OCI-LY7 (cell line): ENCODE results near the gene MEIS2. TPM values are rescaled to one million over a fixed set of nuclear protein-coding genes. Genes with fewer than 3 reads are reported as not detected.

Experiments
- BruUV-seq: library from RNA; stranded (reverse); fragments of 400-500 nt; replicated peaks from 2 replicates; lab custom pipeline; 2021; lab: Mats Ljungman, UMichigan
- CTCF ChIA-PET: fragments of 300-600 bp; sonication (Branson Sonifier 250); formaldehyde crosslinking; loops from one replicate; lab custom pipeline; 2022; ENCODE audit warnings: antibody characterized with exemption; ENCODE audit not compliant: unreplicated experiment; lab: Charles Lee
- POLR2A ChIA-PET: fragments of 300-600 bp; sonication (Branson Sonifier 250); formaldehyde crosslinking; loops from one replicate; lab custom pipeline; 2022; ENCODE audit warnings: antibody characterized with exemption; lab: Charles Lee
- DNase-seq: peaks from one replicate; pipeline ENCODE4 v3.0.0-alpha.2; 2015; ENCODE audit warnings: low spot score
- H2AFZ ChIP-seq: fragments of 200-600 bp; sonication (generic), shearing (Covaris generic); 2 replicates; pipeline ENCODE4 v1.6.1; 2014; ENCODE audit warnings: mild to moderate bottlenecking, antibody characterized with exemption, low read length, moderate library complexity
- H3K27ac ChIP-seq: fragments of 200-600 bp; sonication (generic); 2 replicates; pipeline ENCODE4 v1.5.1; 2014; ENCODE audit warnings: mixed run types, low read depth, mild to moderate bottlenecking, moderate library complexity, low read length, inconsistent platforms; ENCODE audit not compliant: poor library complexity, severe bottlenecking
- H3K36me3 ChIP-seq: fragments of 200-600 bp; sonication (generic); 2 replicates; pipeline ENCODE4 v1.6.1; 2014; ENCODE audit warnings: mild to moderate bottlenecking, antibody characterized with exemption, low read length, moderate library complexity, mixed read lengths; ENCODE audit not compliant: insufficient read depth
- H3K4me1 ChIP-seq: fragments of 200-600 bp; sonication (generic); 2 replicates; pipeline ENCODE4 v1.5.1; 2014; ENCODE audit warnings: mild to moderate bottlenecking, low read length; ENCODE audit not compliant: insufficient read depth, poor library complexity, severe bottlenecking
- H3K4me2 ChIP-seq: fragments of 200-600 bp; sonication (generic); 2 replicates; pipeline ENCODE4 v1.6.1; 2014; ENCODE audit warnings: mild to moderate bottlenecking, low read length
- H3K4me3 ChIP-seq: fragments of 200-600 bp; sonication (generic); 2 replicates; pipeline ENCODE4 v1.5.1; 2014; ENCODE audit warnings: mild to moderate bottlenecking, low read depth, low read length; ENCODE audit not compliant: poor library complexity, severe bottlenecking
- H3K79me2 ChIP-seq: fragments of 200-600 bp; sonication (generic); 2 replicates; pipeline ENCODE4 v1.6.1; 2016; ENCODE audit warnings: low read depth, mild to moderate bottlenecking, low read length, moderate library complexity, mixed read lengths; ENCODE audit not compliant: insufficient read depth
- H3K9me2 ChIP-seq: fragments of 200-600 bp; sonication (generic); 2 replicates; pipeline ENCODE4 v1.6.1; 2016; ENCODE audit warnings: mild to moderate bottlenecking, low read length, mixed read lengths; ENCODE audit not compliant: insufficient read depth
- H3K9me3 ChIP-seq: fragments of 200-600 bp; sonication (generic); 2 replicates; pipeline ENCODE4 v1.6.1; 2014; ENCODE audit warnings: mild to moderate bottlenecking, mixed run types, low read length, mixed read lengths
- H4K20me1 ChIP-seq: fragments of 200-600 bp; sonication (generic); 2 replicates; pipeline ENCODE4 v1.6.1; 2014; ENCODE audit warnings: mild to moderate bottlenecking, antibody characterized with exemption, low read length, moderate library complexity, mixed read lengths; ENCODE audit not compliant: insufficient read depth
- CTCF ChIP-seq: fragments of 200-600 bp; sonication (generic); conservative IDR thresholded peaks from 2 replicates; pipeline ENCODE4 v1.5.1; 2014; ENCODE audit warnings: mild to moderate bottlenecking, antibody characterized with exemption, low read length, moderate library complexity, mixed read lengths
- EZH2phosphoT487 ChIP-seq: fragments of 200-600 bp; sonication (generic); IDR thresholded peaks from 2 replicates; pipeline ENCODE4 v1.6.1; 2018; ENCODE audit warnings: low read depth, borderline replicate concordance, mild to moderate bottlenecking, mixed run types, antibody characterized with exemption, low read length, moderate library complexity, mixed read lengths
- intact Hi-C: fragments of 100-400 bp; cut with micrococcal nuclease; formaldehyde crosslinking; loops from one replicate; pipeline ENCODE4 v1.10.0; 2022; ENCODE audit not compliant: unreplicated experiment
- total RNA-seq, 2 experiments: library from RNA; depleted of rRNA in 1 of 2; stranded (reverse); fragments of >200 nt in 1 of 2; shearing (Covaris generic) in 1 of 2; gene quantifications; 2 replicates each; pipeline ENCODE4 v1.2.3, GENCODE V29; 2014 to 2022

Gene MEIS2
- total RNA-seq, 2 experiments from 2014 or later: 31.0 to 35.8 TPM

- peaks cover 8% of the 10 kb centered on the region for H3K36me3 ChIP-seq
- no peaks in the 10 kb centered on the region for H4K20me1 ChIP-seq
Observed at GRCh38 chr15:36933255-36933990, 166.9 kb downstream of the MEIS2 start.

GRCh38 chr15:36932070-36932469, 168.3 kb downstream of the MEIS2 start:
- Histone ChIP-seq H3K9me3 (no peaks in the 10 kb centered on the region), H3K79me2 (no peaks in the 10 kb centered on the region), H3K4me2 (no peak overlapping the region), H3K4me3 (no peak overlapping the region), H3K36me3 (peaks cover 8% of the 10 kb centered on the region), H4K20me1 (no peaks in the 10 kb centered on the region), H3K27ac (no peak overlapping the region), H2AFZ (no peak overlapping the region), H3K9me2 (no peaks in the 10 kb centered on the region), H3K4me1 (no peaks in the 10 kb centered on the region)
- CTCF ChIA-PET: no interaction called here
- no peak for DNase-seq
- POLR2A ChIA-PET: no interaction called here
- TF ChIP-seq CTCF (no peak), EZH2phosphoT487 (no peak)
- intact Hi-C loops: no loop called here
- BruUV-seq: no TSS peak

More at GRCh38 chr15:36933255-36933990, 166.9 kb downstream of the MEIS2 start:
- POLR2A ChIA-PET: interaction anchor here (1.6 kb wide), 1 partner anchor 14 kb away, joined by 4 read pairs; no protein-coding TSS in a partner anchor
- Histone ChIP-seq H2AFZ (no peak overlapping the region), H3K9me2 (no peaks in the 10 kb centered on the region), H3K4me3 (no peak overlapping the region), H3K4me2 (no peak overlapping the region), H3K9me3 (no peaks in the 10 kb centered on the region), H3K4me1 (no peaks in the 10 kb centered on the region), H3K27ac (no peak overlapping the region), H3K79me2 (no peaks in the 10 kb centered on the region)
- no peak for DNase-seq
- no TSS peak for BruUV-seq
- intact Hi-C loops: no loop called here
- CTCF ChIA-PET: no interaction called here
- TF ChIP-seq CTCF (no peak), EZH2phosphoT487 (no peak)

DNA sequence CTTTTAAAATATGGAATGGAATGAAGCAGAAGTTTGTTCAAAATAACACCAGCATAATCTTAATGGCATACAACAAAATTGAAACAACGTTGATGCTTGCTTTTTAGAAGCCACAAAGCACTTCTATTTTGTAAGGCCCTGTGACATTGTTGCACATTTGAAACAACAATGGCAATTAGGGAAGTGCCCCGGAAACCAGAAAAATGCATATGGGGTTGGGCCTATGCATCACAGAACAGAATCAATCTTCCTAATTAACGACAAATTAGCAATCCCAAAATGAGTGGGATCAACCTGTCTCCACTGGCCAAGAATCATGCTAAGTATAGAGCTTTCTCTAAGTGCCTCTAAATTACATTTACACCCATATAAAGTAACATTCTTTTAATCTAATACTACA, 168.9 kb downstream of the MEIS2 start:
- TF ChIP-seq EZH2phosphoT487 (no peak), CTCF (no peak)
- CTCF ChIA-PET: no interaction called here

More for the DNA sequence above, 168.9 kb downstream of the MEIS2 start:
- Histone ChIP-seq H3K4me2 (no peak overlapping the region), H2AFZ (no peak overlapping the region), H3K36me3 (peaks cover 8% of the 10 kb centered on the region), H3K79me2 (no peaks in the 10 kb centered on the region), H3K27ac (no peak overlapping the region), H4K20me1 (no peaks in the 10 kb centered on the region), H3K9me3 (no peaks in the 10 kb centered on the region), H3K4me1 (no peaks in the 10 kb centered on the region), H3K4me3 (no peak overlapping the region), H3K9me2 (no peaks in the 10 kb centered on the region)
- POLR2A ChIA-PET: no interaction called here
- intact Hi-C loops: no loop called here
- no peak for DNase-seq
- BruUV-seq: no TSS peak
